Stimulated activated CD8-positive, alpha-beta memory T cell treated with anti-CD3 and anti-CD28 coated beads, Interleukin-7, amount 100 ng/mL, for 48 hours (primary cell): ENCODE measurements around the gene ATAD3C.
"Not testable (repeated sequence)": the region's sequence is repeated elsewhere in the genome, so short reads cannot be mapped to it uniquely, and the experiment has no call there.

Experiments
- DNase-seq, 2 donors: peaks; one replicate each; pipeline ENCODE4 v3.0.0-alpha.2; 2020; ENCODE audit warnings: low read depth in 1 of 2; ENCODE audit errors: extremely low read depth in 1 of 2

Gene ATAD3C

GRCh38 chr1:1468196-1468985, 18.9 kb downstream of the ATAD3C start:
- DNase-seq, result not testable (repeated sequence)

- DNase-seq, result no peak
Measured at GRCh38 chr1:1470626-1471388, 21.3 kb downstream of the ATAD3C start.

- peak; percentile 89 to 94 for DNase-seq
Measured at GRCh38 chr1:1471389-1472052, 22.0 kb downstream of the ATAD3C start, which contains the start of gene ATAD3B. Gene ATAD3B (plus strand): TSS chr1:1471765. CDS start chr1:1471885, 120 bp downstream.

GRCh38 chr1:1472053-1472876, 22.8 kb downstream of the ATAD3C start:
- DNase-seq, result not testable (repeated sequence)

DNA sequence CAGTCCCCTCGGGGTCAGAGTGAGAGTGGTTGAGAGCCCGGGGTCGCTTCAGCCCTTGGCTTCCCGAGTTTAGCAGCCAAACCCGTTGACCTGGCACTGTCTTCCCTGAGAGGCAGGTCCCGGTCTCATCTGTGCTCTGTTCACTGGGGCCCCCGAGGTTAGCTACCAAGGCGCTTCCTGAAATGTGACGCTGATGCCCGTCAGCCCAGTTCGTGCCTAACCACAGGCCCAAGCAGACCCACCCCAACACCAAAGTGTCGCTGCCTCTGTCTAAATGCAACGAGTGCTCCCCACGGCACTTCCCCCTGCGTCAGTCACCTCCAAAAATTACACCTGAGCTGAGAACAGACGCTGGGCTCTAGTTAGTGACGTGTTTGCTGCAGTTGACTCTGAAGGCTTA, 26.5 kb downstream of the ATAD3C start:
- DNase-seq, result not testable (repeated sequence)

DNA sequence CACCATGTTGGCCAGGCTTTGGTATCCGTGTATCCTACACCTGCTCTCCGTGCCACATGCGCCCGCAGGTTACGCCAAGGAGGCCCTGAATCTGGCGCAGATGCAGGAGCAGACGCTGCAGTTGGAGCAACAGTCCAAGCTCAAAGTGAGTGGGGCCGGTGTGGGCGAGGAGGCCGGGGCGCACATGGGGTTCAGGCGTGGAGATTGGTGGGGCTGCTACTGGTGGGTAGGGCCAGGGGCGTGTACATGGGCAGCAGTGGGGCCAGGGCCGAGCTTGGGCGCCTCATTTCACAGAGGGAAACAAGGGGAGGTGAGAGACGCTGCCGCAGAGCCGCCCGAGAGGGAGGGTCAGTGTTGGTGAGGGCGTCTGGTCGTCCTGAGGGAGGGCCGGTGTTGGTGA, 27.7 kb downstream of the ATAD3C start:
- DNase-seq, result no peak

GRCh38 chr1:1479547-1480487, 30.3 kb downstream of the ATAD3C start:
- no peak for DNase-seq

- DNase-seq, result not testable (repeated sequence)
Measured at GRCh38 chr1:1480488-1480867, 31.0 kb downstream of the ATAD3C start.

GRCh38 chr1:1481811-1482210, 32.3 kb downstream of the ATAD3C start:
- DNase-seq, result not testable (repeated sequence)

DNA sequence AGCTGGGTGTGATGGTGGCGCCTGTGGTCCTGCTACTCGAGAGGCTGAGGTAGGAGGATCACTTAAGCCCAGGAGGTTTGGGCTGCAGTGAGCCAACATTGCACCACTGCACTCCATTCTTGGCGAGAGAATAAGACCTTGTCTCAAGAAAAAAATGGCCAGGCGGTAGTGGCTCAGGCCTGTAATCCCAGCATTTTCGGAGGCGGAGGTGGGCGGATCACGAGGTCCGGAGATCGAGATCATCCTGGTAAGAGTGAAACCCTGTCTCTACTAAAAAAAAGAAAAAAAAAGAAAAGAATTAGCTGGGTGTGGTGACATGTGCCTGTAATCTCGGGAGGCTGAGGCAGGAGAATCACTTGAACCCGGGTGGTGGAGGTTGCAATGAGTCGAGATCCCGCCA, 33.4 kb downstream of the ATAD3C start:
- DNase-seq, result no peak

GRCh38 chr1:1483714-1484113, 34.2 kb downstream of the ATAD3C start:
- DNase-seq, result no peak

- not testable (repeated sequence) for DNase-seq
Measured at GRCh38 chr1:1484976-1485750, 35.7 kb downstream of the ATAD3C start.

DNA sequence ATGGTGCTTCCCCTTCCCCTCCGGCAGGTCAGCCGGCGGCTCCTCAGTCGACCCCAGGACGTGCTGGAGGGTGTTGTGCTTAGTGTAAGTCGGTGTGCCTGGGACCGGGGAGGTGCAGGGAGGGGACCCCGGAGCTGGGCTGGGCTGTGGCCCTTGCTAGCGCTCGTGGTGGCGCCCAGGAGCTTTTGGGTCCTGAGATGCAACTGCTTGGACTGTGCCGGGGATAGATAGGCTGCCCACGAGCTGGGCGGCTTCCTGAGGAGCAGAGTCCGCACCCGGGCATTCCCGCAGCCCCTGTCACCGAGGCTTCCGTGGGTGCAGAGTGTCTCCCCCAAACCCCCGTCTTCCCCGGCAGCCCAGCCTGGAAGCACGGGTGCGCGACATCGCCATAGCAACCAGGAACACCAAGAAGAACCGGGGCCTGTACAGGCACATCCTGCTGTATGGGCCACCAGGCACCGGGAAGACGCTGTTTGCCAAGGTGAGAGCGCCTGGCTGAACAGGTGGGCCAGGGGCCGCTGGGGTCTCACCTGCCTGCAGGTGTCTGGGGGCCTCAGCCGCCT, 36.3 kb downstream of the ATAD3C start:
- not testable (repeated sequence) for DNase-seq

- no peak for DNase-seq
Measured at GRCh38 chr1:1487701-1488100, 38.2 kb downstream of the ATAD3C start.

GRCh38 chr1:1489231-1489630, 39.7 kb downstream of the ATAD3C start:
- DNase-seq, result no peak

DNA sequence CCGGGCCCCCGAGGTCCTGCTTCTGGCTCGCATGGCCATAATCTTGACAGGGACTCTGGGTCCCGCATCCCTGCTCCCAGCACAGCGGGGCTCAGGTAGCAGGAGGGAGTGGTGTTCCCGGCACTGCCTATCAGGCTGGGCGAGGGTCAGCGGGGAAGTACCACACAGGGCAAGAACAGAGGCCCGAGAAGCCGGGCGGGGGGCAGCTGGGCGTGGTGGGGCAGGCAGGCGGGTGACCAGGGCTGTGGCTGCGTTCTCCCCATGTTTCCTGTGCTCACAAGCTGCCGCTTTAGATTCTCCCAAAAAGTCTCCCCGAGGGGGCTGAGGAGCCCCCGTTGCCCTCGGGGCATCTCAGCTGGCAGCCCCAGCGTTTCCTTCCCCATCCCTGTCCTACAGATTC, 40.4 kb downstream of the ATAD3C start:
- no peak for DNase-seq

DNA sequence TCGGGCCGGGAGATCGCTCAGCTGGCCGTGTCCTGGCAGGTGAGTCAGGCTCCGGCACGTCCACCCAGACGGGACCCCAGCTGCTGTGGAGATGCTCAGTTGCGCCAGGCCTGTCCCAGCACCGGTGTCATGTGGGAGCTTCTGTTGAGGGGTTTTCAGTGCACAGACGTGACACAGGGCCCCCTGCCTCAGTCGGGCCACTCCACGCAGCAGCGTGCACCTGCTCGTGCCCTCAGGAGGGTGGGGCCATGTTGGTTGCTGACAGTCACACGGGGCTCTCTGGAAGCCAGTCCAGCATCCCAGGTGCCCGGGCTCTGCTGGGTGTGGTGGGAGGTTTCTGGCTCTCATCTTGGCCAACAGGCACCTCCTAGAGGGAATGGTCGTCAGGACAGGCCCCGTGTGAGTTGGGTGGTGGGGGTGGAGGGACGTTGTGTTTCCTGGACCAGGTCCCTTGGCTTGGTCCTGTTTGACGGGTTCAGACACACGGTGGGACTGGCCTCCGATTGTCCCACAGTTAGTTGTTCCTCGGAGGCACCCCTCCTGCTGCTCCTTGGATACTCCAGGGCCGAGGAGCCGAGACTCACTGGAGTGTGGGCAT, 41.2 kb downstream of the ATAD3C start:
- DNase-seq, result no peak

- DNase-seq, result no peak
Measured at GRCh38 chr1:1491601-1492000, 42.1 kb downstream of the ATAD3C start.
